HG02981 (cell line): Measurements from ENCODE around the gene MAP3K14.

Experiments
- ATAC-seq: cut with Tn5 transposase; IDR thresholded peaks from one replicate; pipeline ENCODE4 v1.9.1; 2021; ENCODE audit warnings: mild to moderate bottlenecking, moderate library complexity; ENCODE audit not compliant: unreplicated experiment

MAP3K14 gene

DNA sequence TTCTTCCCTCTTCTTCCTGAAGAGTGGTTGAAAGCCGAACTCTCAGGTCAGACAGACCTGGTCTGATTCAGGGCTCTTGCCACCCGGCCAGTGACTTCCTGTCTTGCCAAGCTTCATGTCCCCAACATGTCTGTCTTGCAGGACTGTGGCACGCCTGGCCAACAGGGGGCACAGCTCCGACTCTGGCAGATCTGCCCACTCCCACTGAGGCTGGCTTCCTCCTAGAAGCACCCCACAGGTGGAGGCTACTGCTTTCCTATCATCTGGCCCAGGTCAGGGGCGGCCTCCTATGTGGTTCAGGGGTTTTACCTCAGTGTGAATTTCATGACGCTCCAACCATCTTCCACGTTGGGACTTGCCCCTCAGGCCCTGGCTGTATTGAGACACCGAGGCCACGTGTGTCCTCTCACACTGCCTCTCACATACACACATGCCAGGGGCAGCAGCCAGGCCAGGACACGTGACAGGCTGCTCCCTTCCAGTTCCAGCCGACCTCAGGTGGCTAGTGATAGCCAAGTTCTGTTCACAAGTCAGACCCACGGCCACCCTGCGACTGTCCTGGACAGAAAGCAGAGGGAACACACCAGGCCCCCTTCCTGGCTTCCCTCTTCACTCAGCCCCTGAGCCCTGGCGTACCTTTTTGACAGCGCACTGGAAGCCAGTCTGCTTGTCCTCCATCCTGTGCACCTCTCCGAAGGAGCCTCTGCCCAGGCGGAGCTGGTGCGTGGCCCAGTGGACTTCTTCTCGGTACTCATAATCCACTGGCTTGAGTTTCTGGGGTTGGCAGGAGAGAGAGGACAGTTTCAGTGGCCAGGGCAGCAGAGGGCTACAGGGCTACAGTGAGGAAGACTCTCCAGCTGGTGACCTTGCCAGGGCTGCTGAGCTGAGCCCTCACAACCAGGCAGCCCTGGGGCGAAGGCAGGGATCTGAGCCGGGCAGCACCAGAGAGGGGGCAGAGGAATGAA, 32.4 kb downstream of the MAP3K14 start:
- ATAC-seq: no peak

DNA sequence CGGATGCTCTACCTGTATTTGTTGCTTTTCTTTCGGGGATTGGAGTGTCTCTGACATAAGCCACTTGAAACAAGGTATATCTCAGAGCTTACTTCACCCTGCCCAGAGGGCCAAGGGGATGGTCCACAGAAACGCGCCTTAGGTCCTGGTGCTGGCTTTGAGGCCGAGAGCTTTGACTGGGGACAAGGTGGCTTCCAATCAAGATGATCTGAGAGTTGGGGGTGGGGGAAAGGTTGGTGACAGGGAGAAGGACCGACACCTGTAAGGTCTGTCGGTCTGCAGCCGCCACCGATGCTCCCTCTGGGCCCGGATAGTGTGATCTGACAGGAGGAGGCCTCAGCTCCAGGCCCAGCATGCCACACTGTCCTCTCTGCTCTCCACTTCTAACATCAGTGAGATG, 33.1 kb downstream of the MAP3K14 start:
- ATAC-seq: no peak

GRCh38 chr17:45282683-45283644, 33.9 kb downstream of the MAP3K14 start:
- ATAC-seq: no peak

- ATAC-seq: no peak
Observed at GRCh38 chr17:45279898-45280297, 36.9 kb downstream of the MAP3K14 start.

DNA sequence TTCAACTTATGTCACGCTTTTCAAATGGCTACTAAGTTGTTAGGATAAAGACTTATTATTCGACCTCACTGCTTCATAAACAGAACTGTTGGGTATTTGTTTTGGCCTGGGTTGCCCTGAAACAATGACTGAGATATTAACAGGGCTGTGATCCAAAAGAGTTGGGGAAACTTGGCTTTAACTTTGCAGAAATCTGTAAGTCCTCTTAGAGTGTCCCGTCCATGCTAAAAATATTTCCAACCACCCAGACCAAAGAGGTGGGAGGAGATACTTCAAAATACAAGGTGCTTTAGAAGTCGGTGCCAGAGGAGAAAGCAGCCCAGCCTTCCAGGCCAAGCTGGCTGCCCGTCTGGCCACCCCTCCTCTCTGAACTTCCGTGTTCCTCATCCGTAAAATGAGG, 38.8 kb downstream of the MAP3K14 start:
- ATAC-seq: no peak

GRCh38 chr17:45277216-45277849, 39.5 kb downstream of the MAP3K14 start:
- ATAC-seq: no peak

DNA sequence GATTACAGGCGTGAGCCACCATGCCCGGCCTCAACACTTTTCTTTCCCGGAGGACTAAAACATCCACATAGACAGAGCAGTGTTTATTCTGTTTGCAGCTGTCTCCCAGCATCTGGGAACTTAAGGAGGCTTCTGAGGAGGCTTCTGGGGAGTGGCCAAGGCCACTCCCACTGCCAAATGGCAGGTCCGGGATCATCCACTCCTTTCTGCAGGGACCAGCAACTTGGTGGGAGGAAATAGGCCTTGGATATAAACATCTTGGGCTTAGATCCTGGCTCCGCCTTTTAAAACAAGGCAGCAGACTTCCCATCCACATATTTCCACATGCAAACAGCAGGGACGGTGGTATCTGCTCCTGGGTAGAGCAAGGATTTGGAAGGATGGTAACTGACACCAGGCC, 40.8 kb downstream of the MAP3K14 start:
- ATAC-seq: no peak

DNA sequence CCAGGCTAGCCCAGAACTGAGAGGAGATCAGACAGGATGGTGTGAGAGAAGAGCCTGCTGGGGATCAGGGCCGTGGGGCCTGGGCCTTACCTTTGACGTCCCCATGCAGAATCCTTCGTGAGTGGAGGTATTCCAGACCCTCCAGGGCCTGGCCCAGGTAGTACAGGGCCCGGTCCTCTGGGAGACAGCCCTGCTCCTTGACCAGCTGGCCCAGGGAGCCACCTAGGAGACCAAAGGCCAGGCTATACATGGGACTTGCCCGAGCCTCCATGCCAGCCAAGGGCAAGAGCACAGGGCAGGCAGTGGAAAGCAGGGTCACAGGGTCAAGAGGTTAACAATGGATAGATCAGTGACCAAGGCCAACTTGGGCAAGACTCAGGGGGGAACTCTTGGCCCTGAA, 42.8 kb downstream of the MAP3K14 start:
- no peak for ATAC-seq

DNA sequence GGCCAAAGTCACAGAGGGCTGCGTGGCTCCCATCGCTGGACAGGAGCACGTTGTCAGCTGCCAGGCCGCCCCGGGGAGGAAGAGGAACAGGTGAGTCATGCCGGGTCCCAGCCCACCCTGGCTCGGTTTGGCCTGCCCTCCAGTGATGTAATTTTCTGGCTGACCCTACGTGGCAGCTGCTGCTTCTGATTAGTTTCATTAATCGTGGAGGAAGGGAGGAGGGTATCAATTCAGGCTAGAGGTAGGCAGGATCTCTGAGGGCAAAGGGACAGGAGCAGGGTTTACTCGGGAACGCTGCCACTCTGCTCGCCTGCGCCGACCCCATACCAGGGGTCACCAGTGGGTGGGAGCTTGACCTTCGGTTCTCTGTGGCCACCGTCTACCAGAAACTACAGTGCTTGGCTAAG, 43.3 kb downstream of the MAP3K14 start:
- ATAC-seq: no peak

- no peak for ATAC-seq
Observed at GRCh38 chr17:45271603-45272002, 45.2 kb downstream of the MAP3K14 start.

- no peak for ATAC-seq
Observed at GRCh38 chr17:45270828-45271418, 45.9 kb downstream of the MAP3K14 start.

GRCh38 chr17:45269912-45270311, 46.9 kb downstream of the MAP3K14 start:
- no peak for ATAC-seq

- no peak for ATAC-seq
Observed at GRCh38 chr17:45267436-45268055, 49.3 kb downstream of the MAP3K14 start.

DNA sequence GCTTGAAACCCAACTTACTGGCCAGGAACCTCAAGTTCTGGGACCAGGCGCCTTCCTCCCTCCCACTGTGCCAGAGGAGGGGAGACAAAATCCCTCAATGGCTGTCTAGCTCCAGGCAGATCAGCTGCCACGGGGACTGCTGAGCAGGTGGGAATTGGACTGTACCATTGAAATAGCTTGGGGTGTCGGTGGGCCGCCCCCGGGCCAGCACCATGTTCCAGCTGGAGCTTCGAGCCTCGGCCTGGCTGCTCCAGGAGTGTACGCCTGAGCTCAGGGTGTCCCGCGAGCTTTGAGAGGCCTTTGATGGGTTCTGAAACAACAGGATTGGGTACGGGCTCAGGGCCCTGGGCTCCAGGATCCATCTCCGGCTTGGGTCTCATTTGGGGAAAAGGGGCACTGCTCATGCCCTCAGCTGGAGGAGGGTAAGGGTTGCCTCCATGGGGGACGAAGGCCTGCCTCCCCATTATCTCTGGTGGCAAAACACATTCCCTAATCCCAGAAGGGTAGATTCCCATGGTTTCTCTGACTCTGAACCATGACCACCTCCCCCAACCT, 50.4 kb downstream of the MAP3K14 start:
- no peak for ATAC-seq

GRCh38 chr17:45265821-45266220, 51.0 kb downstream of the MAP3K14 start:
- ATAC-seq: no peak

- ATAC-seq: no peak
Observed at GRCh38 chr17:45264988-45265387, 51.8 kb downstream of the MAP3K14 start.

GRCh38 chr17:45264430-45264829, 52.4 kb downstream of the MAP3K14 start:
- no peak for ATAC-seq

GRCh38 chr17:45263477-45263860, 53.4 kb downstream of the MAP3K14 start:
- no peak for ATAC-seq

DNA sequence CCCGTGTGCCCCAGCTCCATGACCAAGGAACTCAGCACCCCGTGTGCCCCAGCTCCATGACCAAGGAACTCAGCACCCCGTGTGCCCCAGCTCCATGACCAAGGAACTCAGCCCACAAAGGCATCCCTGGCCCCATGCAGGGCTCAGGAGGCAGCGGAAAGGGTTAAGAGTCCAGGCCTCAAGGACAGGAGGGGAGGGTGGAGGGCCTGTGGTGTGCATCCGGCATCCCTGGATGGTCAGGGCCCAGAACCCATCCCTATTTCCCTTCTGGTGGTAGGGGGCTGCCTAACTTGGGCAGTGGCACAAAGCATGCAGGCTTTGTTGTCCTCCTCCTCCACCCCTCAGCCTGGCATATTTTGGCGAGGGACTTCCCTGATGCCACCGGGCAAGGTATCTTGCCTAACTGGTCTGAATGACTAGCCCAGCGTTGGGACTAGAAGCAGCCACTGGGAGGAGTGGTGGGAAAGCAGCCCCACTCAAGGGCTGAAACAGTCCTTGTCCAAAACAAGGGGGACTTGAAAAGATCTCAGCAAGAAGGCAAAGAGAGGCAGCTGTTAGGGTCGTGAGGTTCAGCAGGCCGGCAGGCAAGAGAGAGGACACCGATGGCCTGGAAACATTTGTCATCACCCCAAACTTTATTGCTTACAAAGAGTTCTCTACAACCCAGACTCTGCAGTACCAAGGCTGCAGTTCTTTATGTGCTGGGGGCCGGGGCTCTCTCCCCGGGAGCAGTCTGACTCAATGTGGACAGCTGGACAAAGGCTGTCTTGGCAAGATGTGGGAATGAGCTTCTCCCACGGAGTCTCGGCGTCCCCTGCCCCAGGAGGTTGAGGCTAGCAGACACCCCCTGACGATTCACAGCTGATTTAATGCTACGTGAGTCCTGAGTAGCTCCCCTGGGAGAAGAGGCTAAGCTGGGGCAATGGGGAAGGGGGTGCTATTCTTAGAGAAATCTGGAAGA, 54.0 kb downstream of the MAP3K14 start:
- no peak for ATAC-seq
